GM19455 (cell line): ENCODE results near the gene DNAH3.

Experiments
- ATAC-seq: cut with Tn5 transposase; IDR thresholded peaks from one replicate; pipeline ENCODE4 v1.9.1; 2021; ENCODE audit not compliant: unreplicated experiment

The DNAH3 gene

GRCh38 chr16:20884240-20884556 is 266.4 kb downstream of the DNAH3 start:
- no peak for ATAC-seq

- ATAC-seq = no peak
Measured at GRCh38 chr16:20883554-20884239, 266.9 kb downstream of the DNAH3 start.
